Measurements from ENCODE around the gene RASSF7. TPM values are rescaled to one million over a fixed set of nuclear protein-coding genes. Genes with fewer than 3 reads are reported as not detected.

The RASSF7 gene
- total RNA-seq, 2 donors from 2014 or later = 49.5 to 134 TPM

GRCh38 chr11:533586-534395 lies 27.0 kb upstream of the RASSF7 start:
- TF ChIP-seq CTCF (IDR thresholded peaks at IDR 0.05) (no peak), POLR2A (IDR thresholded peaks at IDR 0.05) (no peak)
- no peak overlapping the region for H3K4me3 ChIP-seq
- 89 to 90% methylated on average over 17 to 35 of the region's 37 CpGs for WGBS, 2 donors
- no peak overlapping the region for H3K27ac ChIP-seq
- H3K9me3 ChIP-seq = no peaks in the 10 kb centered on the region
- peaks cover 0 to 1% of the 10 kb centered on the region in 2 donors for H3K36me3 ChIP-seq (replicated peaks in 1 of 2; ENCODE audit: insufficient read depth in 1 of 2, low read depth in 2 of 2)
- no peak for ATAC-seq
- peaks cover 36% of the 10 kb centered on the region for H3K4me1 ChIP-seq
- no peaks in the 10 kb centered on the region for H3K27me3 ChIP-seq
- intact Hi-C loops (cut with DNase I) = no loop called here
- peak in 2 of 4 donors; percentile 12 to 13 for DNase-seq

- 0 to 1% methylated on average over 25 to 58 of the region's 66 CpGs for WGBS, 2 donors
- peaks cover 0 to 1% of the 10 kb centered on the region in 2 donors for H3K36me3 ChIP-seq (replicated peaks in 1 of 2; ENCODE audit: insufficient read depth in 1 of 2, low read depth in 2 of 2)
- H3K27me3 ChIP-seq = no peaks in the 10 kb centered on the region
- no peak for TF ChIP-seq CTCF (IDR thresholded peaks at IDR 0.05)
- peak in 1 of 3 donors; percentile 7 for TF ChIP-seq POLR2A (IDR thresholded peaks at IDR 0.05)
- H3K9me3 ChIP-seq = no peaks in the 10 kb centered on the region
- DNase-seq (peak in 3 of 4 donors; percentile 32 to 49 (median 42)), ATAC-seq (peak; percentile 0)
- H3K4me3 ChIP-seq = peak overlapping the region; percentile 31 to 72
- peaks cover 36% of the 10 kb centered on the region for H3K4me1 ChIP-seq
- intact Hi-C loops (cut with DNase I) = no loop called here
- H3K27ac ChIP-seq = peak overlapping the region in 3 of 4 donors; percentile 8 to 66 (median 58)
These were observed 26.2 kb upstream of the RASSF7 start for GRCh38 chr11:534396-535209.

GRCh38 chr11:535210-535518 lies 25.6 kb upstream of the RASSF7 start:
- Histone ChIP-seq H3K36me3 (replicated peaks in 1 of 2; ENCODE audit: insufficient read depth in 1 of 2, low read depth in 2 of 2) (peaks cover 0 to 1% of the 10 kb centered on the region in 2 donors), H3K4me3 (no peak overlapping the region), H3K27ac (peak overlapping the region in 3 of 4 donors; percentile 50 to 66 (median 58)), H3K4me1 (peaks cover 36% of the 10 kb centered on the region), H3K27me3 (no peaks in the 10 kb centered on the region), H3K9me3 (no peaks in the 10 kb centered on the region)
- DNase-seq (no peak), ATAC-seq (peak; percentile 33)
- TF ChIP-seq CTCF (IDR thresholded peaks at IDR 0.05) (peak in 1 of 7 experiments; percentile 16), POLR2A (IDR thresholded peaks at IDR 0.05) (no peak)
- intact Hi-C loops (cut with DNase I) = no loop called here
- 1% methylated on average over 20 of the region's 56 CpGs; no CpG with 5 or more reads in 1 of the 2 donors for WGBS, 2 donors

- ATAC-seq = peak; percentile 91
- peak; percentile 94 to 97 (median 96) for DNase-seq
- TF ChIP-seq CTCF (IDR thresholded peaks at IDR 0.05) (no peak), POLR2A (IDR thresholded peaks at IDR 0.05) (peak; percentile 56 to 69 (median 69))
- Histone ChIP-seq H3K27me3 (no peaks in the 10 kb centered on the region), H3K4me3 (peak within 1 kb of the TSS; percentile 54 to 72), H3K36me3 (replicated peaks in 1 of 2; ENCODE audit: insufficient read depth in 1 of 2, low read depth in 2 of 2) (peaks cover 0 to 1% of the 10 kb centered on the region in 2 donors), H3K27ac (peak within 1 kb of the TSS; percentile 85 to 92 (median 90)), H3K9me3 (no peaks in the 10 kb centered on the region), H3K4me1 (peaks cover 36% of the 10 kb centered on the region)
- 4 to 20% methylated on average over 10 to 45 of the region's 97 CpGs for WGBS, 2 donors
- intact Hi-C loops (cut with DNase I) = no loop called here
These were observed 25.0 kb upstream of the RASSF7 start, which contains the start of gene HRAS for GRCh38 chr11:535519-536454. TSS of gene HRAS (minus strand) at chr11:535576.
